SU-DHL-6 (cell line): ENCODE results near the gene SAMD10.

Source experiments
- H2AFZ ChIP-seq: fragments of 200-600 bp; sonication (generic); 2 replicates; pipeline ENCODE4 v1.6.1; 2014; ENCODE audit warnings: low read depth, mild to moderate bottlenecking, moderate library complexity, mixed read lengths, antibody characterized with exemption, low read length; ENCODE audit not compliant: severe bottlenecking
- H3F3A ChIP-seq: fragments of 200-600 bp; shearing (Covaris generic); 2 replicates; pipeline ENCODE4 v1.6.0; 2016; ENCODE audit warnings: antibody characterized with exemption, mild to moderate bottlenecking; ENCODE audit not compliant: insufficient read depth
- H3K27ac ChIP-seq: fragments of 200-600 bp; sonication (generic); 2 replicates; pipeline ENCODE4 v1.5.1; 2016; ENCODE audit warnings: low read depth, mild to moderate bottlenecking, low read length, moderate library complexity, mixed read lengths
- H3K27me3 ChIP-seq: fragments of 200-600 bp; sonication (generic), shearing (Covaris generic); 2 replicates; pipeline ENCODE4 v1.6.0; 2014; ENCODE audit warnings: mild to moderate bottlenecking, low read length
- H3K36me3 ChIP-seq: fragments of 200-600 bp; sonication (generic); 2 replicates; pipeline ENCODE4 v1.6.1; 2014; ENCODE audit warnings: mild to moderate bottlenecking, low read length, mixed read lengths
- H3K4me2 ChIP-seq: fragments of 300-600, 200-600 bp; shearing (Covaris generic), sonication (generic); 2 replicates; pipeline ENCODE4 v1.6.0; 2014; ENCODE audit warnings: low read length, low read depth, mild to moderate bottlenecking; ENCODE audit not compliant: poor library complexity, severe bottlenecking
- H3K4me3 ChIP-seq: fragments of 200-600 bp; sonication (generic); 2 replicates; pipeline ENCODE4 v1.5.1; 2014; ENCODE audit warnings: antibody characterized with exemption, low read length, mild to moderate bottlenecking, mixed read lengths; ENCODE audit not compliant: insufficient read depth, poor library complexity, severe bottlenecking
- H3K79me2 ChIP-seq: fragments of 200-600 bp; sonication (generic); 2 replicates; pipeline ENCODE4 v1.6.1; 2014; ENCODE audit warnings: mild to moderate bottlenecking, low read length, moderate library complexity; ENCODE audit not compliant: insufficient read depth
- H3K9ac ChIP-seq: fragments of 200-600 bp; sonication (generic); 2 replicates; pipeline ENCODE4 v1.7.0; 2014; ENCODE audit warnings: mild to moderate bottlenecking, low read length
- H3K9me2 ChIP-seq: fragments of 200-600 bp; sonication (generic); replicated peaks from 2 replicates; pipeline ENCODE4 v1.6.1; 2014; ENCODE audit warnings: low read length; ENCODE audit not compliant: insufficient read depth
- H3K9me3 ChIP-seq: fragments of 200-600 bp; sonication (generic); 2 replicates; pipeline ENCODE4 v1.6.1; 2014; ENCODE audit warnings: low read length, mixed read lengths; ENCODE audit not compliant: insufficient read depth
- H4K20me1 ChIP-seq: fragments of 200-600 bp; sonication (generic); 2 replicates; pipeline ENCODE4 v1.6.1; 2014; ENCODE audit warnings: low read depth, mild to moderate bottlenecking, antibody characterized with exemption, low read length, moderate library complexity, mixed read lengths
- EZH2phosphoT487 ChIP-seq: fragments of 200-600 bp; sonication (generic), shearing (Covaris generic); conservative IDR thresholded peaks from 2 replicates; pipeline ENCODE4 v1.6.1; 2018; ENCODE audit warnings: mild to moderate bottlenecking, antibody characterized with exemption, low read length, moderate library complexity, mixed read lengths
- TF ChIP-seq, protein P1 (sequence below): fragments of 200-600 bp; sonication (generic); IDR thresholded peaks from one replicate; pipeline ENCODE4 v1.5.1; 2017; ENCODE audit warnings: antibody characterized with exemption, mild to moderate bottlenecking, low read length, moderate library complexity; ENCODE audit not compliant: insufficient read depth, poor library complexity, severe bottlenecking

SAMD10 gene

DNA sequence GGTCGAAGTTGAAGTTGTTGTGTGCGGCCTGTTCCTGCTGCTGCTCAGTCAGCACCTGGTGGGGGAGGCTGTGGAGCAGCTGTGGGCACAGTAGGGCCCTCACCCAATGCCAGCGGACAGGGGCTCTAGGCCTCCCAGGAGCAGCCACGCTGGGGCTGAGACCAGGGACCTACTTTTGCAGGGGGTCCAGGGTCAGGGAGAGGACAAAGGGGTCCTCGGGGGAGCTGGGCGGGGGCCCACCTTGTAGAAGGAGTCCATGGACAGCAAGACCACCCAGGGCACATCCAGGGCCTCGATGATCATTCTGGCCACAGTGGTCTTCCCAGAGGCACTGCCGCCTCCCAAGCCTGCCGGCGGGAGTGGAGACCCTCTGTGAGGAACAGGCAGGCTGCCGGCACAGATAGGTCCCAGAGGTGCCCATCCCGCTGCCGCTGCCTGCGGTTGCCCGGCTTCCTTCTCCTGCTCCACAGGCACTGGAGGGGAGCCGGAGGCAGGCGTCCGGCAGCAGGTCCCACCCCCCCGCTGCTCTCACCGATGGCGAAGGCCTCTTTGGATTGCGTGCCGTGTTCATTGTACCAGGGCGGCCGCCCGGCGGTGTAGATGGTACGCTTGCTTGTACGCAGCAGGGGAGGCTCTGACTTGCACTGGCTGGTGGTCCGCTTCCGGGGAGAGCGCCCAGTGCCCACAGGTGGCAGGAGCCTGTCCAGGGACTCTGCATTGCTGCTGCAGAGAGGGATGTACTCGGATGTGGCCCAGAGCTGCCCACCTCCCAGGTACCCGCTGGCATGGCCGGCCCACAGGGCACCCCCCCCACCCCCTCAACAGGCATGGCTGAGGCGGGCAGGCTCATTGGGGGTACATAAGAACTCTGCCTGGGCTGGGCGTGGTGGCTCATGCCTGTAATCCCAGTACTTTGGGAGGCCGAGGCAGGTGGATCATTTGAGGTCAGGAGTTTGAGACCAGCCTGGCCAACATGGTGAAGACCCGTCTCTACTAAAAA is 33.2 kb downstream of the SAMD10 start:
- H3K79me2 ChIP-seq, result peaks cover 4% of the 10 kb centered on the region; the same call in 1 of the 2 replicates
- no peak overlapping the region for H3K27ac ChIP-seq
- H3K9me3 ChIP-seq, result no peaks in the 10 kb centered on the region
- TF ChIP-seq, protein P1, sequence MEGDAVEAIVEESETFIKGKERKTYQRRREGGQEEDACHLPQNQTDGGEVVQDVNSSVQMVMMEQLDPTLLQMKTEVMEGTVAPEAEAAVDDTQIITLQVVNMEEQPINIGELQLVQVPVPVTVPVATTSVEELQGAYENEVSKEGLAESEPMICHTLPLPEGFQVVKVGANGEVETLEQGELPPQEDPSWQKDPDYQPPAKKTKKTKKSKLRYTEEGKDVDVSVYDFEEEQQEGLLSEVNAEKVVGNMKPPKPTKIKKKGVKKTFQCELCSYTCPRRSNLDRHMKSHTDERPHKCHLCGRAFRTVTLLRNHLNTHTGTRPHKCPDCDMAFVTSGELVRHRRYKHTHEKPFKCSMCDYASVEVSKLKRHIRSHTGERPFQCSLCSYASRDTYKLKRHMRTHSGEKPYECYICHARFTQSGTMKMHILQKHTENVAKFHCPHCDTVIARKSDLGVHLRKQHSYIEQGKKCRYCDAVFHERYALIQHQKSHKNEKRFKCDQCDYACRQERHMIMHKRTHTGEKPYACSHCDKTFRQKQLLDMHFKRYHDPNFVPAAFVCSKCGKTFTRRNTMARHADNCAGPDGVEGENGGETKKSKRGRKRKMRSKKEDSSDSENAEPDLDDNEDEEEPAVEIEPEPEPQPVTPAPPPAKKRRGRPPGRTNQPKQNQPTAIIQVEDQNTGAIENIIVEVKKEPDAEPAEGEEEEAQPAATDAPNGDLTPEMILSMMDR, result no peak
- TF ChIP-seq EZH2phosphoT487, result no peak
- H3K4me3 ChIP-seq, result no peak overlapping the region
- no peaks in the 10 kb centered on the region for H3K27me3 ChIP-seq
- peaks cover 15% of the 10 kb centered on the region for H3F3A ChIP-seq
- H3K9ac ChIP-seq, result no peak overlapping the region
- no peak overlapping the region for H2AFZ ChIP-seq
- H3K9me2 ChIP-seq, result no peaks in the 10 kb centered on the region
- H3K36me3 ChIP-seq, result no peaks in the 10 kb centered on the region
- H4K20me1 ChIP-seq, result no peaks in the 10 kb centered on the region
- H3K4me2 ChIP-seq, result no peak overlapping the region

DNA sequence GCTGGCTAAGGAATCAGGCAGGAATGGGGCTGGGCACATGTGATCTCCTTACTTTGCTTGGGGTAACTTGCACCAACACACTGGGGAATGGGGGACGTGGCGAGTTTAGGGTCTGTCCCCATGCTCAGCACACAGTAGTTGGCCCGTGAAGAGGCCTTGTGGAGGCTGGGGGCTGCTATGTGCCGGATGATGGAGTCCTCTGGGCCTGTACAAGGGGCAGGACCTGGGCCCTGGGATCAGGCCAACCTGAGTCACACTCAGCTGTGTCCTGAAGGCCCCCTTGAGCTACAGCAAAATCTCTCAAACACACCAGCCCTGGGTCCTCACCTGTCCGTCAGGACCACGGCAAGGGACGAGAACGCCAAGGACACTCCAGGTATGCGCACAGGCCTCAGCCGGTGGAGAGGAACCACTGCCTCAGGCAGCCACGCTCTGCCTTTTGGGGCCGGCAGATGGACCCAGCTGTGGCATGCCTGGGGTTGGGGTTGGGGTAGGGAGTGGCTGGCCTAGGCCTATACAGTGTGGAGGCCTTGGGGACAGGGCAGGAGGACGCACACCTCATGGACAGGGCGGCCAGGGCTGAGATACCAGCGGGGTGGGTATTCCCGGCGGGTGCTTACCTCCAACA is 34.3 kb downstream of the SAMD10 start:
- H3K79me2 ChIP-seq, result no peaks in the 10 kb centered on the region
- H3F3A ChIP-seq, result peaks cover 12% of the 10 kb centered on the region
- TF ChIP-seq EZH2phosphoT487, result no peak
- TF ChIP-seq, protein P1, result no peak
- no peaks in the 10 kb centered on the region for H3K9me3 ChIP-seq
- H4K20me1 ChIP-seq, result no peaks in the 10 kb centered on the region
- H3K4me3 ChIP-seq, result no peak overlapping the region
- no peaks in the 10 kb centered on the region for H3K9me2 ChIP-seq
- no peaks in the 10 kb centered on the region for H3K27me3 ChIP-seq
- no peak overlapping the region for H3K9ac ChIP-seq
- no peak overlapping the region for H3K27ac ChIP-seq
- H3K4me2 ChIP-seq, result no peak overlapping the region
- no peaks in the 10 kb centered on the region for H3K36me3 ChIP-seq
- no peak overlapping the region for H2AFZ ChIP-seq

DNA sequence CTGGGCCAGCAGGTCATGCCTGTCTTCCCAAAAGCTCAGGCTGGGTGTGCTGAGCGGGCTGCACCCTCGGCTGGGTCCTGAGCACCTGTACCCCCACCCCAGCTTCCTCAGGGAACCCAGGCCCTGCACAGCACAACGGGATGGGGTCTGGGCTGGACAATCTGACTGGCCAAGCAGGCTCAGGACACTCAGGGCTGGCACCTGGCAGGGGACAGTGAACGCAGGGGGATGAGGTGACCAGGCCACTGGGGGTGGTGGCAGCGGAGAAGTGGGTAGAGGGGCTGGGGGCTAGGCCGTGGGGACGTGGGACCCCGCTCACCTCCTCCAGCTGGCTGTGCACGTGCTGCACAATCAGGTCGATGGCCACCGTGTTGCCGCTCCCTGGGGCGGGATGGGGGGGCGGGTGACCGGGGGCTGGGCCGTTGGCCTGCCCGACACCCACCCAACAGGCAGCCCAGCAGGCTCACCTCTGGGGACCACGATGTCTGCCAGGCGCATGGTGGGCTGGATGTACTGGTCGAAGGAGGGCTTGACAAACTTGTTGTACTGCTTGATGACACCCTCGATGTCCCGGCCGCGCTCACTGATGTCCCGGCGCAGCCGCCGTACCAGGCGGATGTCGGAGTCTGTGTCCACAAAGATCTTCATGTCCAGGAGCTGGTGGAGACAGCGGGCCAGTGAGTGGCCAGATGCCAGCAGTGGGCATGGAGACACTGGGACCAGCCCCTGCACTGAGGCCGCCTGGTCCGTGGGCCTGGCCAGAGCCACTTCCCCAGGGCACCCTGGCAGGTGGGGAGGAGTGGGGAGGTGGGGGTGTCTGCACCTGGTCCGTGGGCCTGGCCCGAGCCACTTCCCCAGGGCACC is 35.1 kb downstream of the SAMD10 start:
- H4K20me1 ChIP-seq, result no peaks in the 10 kb centered on the region
- no peaks in the 10 kb centered on the region for H3K9me3 ChIP-seq
- H3K4me3 ChIP-seq, result no peak overlapping the region
- no peaks in the 10 kb centered on the region for H3K27me3 ChIP-seq
- H2AFZ ChIP-seq, result no peak overlapping the region
- no peak overlapping the region for H3K27ac ChIP-seq
- no peaks in the 10 kb centered on the region for H3K9me2 ChIP-seq
- peaks cover 8% of the 10 kb centered on the region for H3F3A ChIP-seq
- TF ChIP-seq, protein P1, result no peak
- no peak for TF ChIP-seq EZH2phosphoT487
- no peak overlapping the region for H3K4me2 ChIP-seq
- H3K79me2 ChIP-seq, result no peaks in the 10 kb centered on the region
- no peak overlapping the region for H3K9ac ChIP-seq
- H3K36me3 ChIP-seq, result no peaks in the 10 kb centered on the region
